Naive thymus-derived CD4-positive, alpha-beta T cell (primary cell): ENCODE measurements around the gene DGKZ. TPM values are rescaled to one million over a fixed set of nuclear protein-coding genes. Genes with fewer than 3 reads are reported as not detected.

Experiments used
- ATAC-seq: fragments of 150-1000 bp; cut with Tn5 transposase; 2 replicates; pipeline ENCODE4 v1.10.0; 2021; ENCODE audit warnings: mild to moderate bottlenecking, moderate library complexity
- CTCF ChIA-PET: fragments of 350-600 bp; sonication (Branson Sonifier 250); formaldehyde crosslinking; loops from one replicate; lab custom pipeline; 2021; ENCODE audit warnings: antibody characterized with exemption; lab: Charles Lee
- POLR2A ChIA-PET: fragments of 350-600 bp; sonication (Branson Sonifier 250); formaldehyde crosslinking; loops from one replicate; lab custom pipeline; 2021; ENCODE audit warnings: antibody characterized with exemption, inconsistent platforms; lab: Charles Lee
- DNase-seq, 9 donors: peaks; one replicate each; pipeline versions ENCODE4 v3.0.0 to v3.0.0-alpha.2; 2020 to 2022; ENCODE audit warnings: mixed read lengths in 1 of 9
- H3K27ac ChIP-seq: one replicate; pipeline ENCODE4 v1.7.0; 2013; ENCODE audit warnings: mild to moderate bottlenecking, low read depth, low read length, moderate library complexity
- H3K27me3 ChIP-seq, 2 donors: one replicate each; pipeline ENCODE4 v1.7.0; 2013; ENCODE audit warnings: low read length in 2 of 2, mild to moderate bottlenecking in 2 of 2, moderate library complexity in 2 of 2; ENCODE audit not compliant: control insufficient read depth in 2 of 2, insufficient read depth in 2 of 2
- H3K36me3 ChIP-seq, 3 experiments: 1 replicate in 2 of 3; 2 replicates in 1 of 3; pipeline ENCODE4 v1.7.0; 2013; ENCODE audit warnings: low read length in 3 of 3, mild to moderate bottlenecking in 3 of 3, moderate library complexity in 1 of 3; ENCODE audit not compliant: insufficient read depth in 3 of 3, control insufficient read depth in 2 of 3
- H3K4me1 ChIP-seq, 2 donors: one replicate each; pipeline ENCODE4 v1.7.0; 2013; ENCODE audit warnings: low read length in 2 of 2, mild to moderate bottlenecking in 2 of 2, moderate library complexity in 1 of 2; ENCODE audit not compliant: control insufficient read depth in 2 of 2, insufficient read depth in 2 of 2
- H3K4me3 ChIP-seq: 2 replicates; pipeline ENCODE4 v1.7.0; 2013; ENCODE audit warnings: mild to moderate bottlenecking, low read length
- H3K9me3 ChIP-seq, 3 experiments: 1 replicate in 2 of 3; 2 replicates in 1 of 3; pipeline ENCODE4 v1.7.0; 2013; ENCODE audit warnings: low read length in 3 of 3; ENCODE audit not compliant: control insufficient read depth in 2 of 3
- H3K27ac Mint-ChIP-seq, 9 donors: one replicate each; pipeline ENCODE4 v1.8.0; 2020 to 2022; ENCODE audit warnings: mixed read lengths in 9 of 9, mild to moderate bottlenecking in 8 of 9, moderate library complexity in 5 of 9, inconsistent platforms in 2 of 9
- H3K27me3 Mint-ChIP-seq, 5 donors: one replicate each; pipeline ENCODE4 v1.8.0; 2021 to 2022; ENCODE audit warnings: mixed read lengths in 5 of 5, mild to moderate bottlenecking in 1 of 5
- H3K36me3 Mint-ChIP-seq, 5 donors: one replicate each; pipeline ENCODE4 v1.8.0; 2020 to 2022; ENCODE audit warnings: mixed read lengths in 5 of 5, mild to moderate bottlenecking in 3 of 5, inconsistent platforms in 1 of 5
- H3K4me1 Mint-ChIP-seq, 7 donors: one replicate each; pipeline ENCODE4 v1.8.0; 2020 to 2022; ENCODE audit warnings: mixed read lengths in 7 of 7, mild to moderate bottlenecking in 3 of 7, inconsistent platforms in 1 of 7
- H3K4me3 Mint-ChIP-seq, 10 donors: one replicate each; pipeline ENCODE4 v1.8.0; 2020 to 2022; ENCODE audit warnings: mild to moderate bottlenecking in 10 of 10, mixed read lengths in 10 of 10, moderate library complexity in 6 of 10, inconsistent platforms in 2 of 10
- H3K9me3 Mint-ChIP-seq, 11 donors: one replicate each; pipeline ENCODE4 v1.8.0; 2020 to 2022; ENCODE audit warnings: mixed read lengths in 11 of 11, mild to moderate bottlenecking in 4 of 11, inconsistent platforms in 1 of 11, moderate library complexity in 1 of 11
- intact Hi-C, 2 donors: fragments of 100-400 bp; cut with micrococcal nuclease; formaldehyde crosslinking; loops; one replicate each; pipeline ENCODE4 v1.15.1; 2023
- polyA plus RNA-seq, 2 donors: library from polyadenylated mRNA; unstranded; fragments of 300-500 nt; fragmentation: Illumina TruSeq; gene quantifications; one replicate each; pipeline ENCODE4 v1.2.3, GENCODE V29; 2021
- total RNA-seq, 6 experiments: library from RNA in 5 of 6; stranded (reverse) in 5 of 6; gene quantifications; 1 replicate in 5 of 6; 2 replicates in 1 of 6; pipeline ENCODE4 v1.2.3 and lab custom pipeline; 2021 to 2026

Gene DGKZ
- total and polyA plus RNA-seq, 7 experiments from 2014 or later = 41.5 to 291 (median 261) TPM

DNA sequence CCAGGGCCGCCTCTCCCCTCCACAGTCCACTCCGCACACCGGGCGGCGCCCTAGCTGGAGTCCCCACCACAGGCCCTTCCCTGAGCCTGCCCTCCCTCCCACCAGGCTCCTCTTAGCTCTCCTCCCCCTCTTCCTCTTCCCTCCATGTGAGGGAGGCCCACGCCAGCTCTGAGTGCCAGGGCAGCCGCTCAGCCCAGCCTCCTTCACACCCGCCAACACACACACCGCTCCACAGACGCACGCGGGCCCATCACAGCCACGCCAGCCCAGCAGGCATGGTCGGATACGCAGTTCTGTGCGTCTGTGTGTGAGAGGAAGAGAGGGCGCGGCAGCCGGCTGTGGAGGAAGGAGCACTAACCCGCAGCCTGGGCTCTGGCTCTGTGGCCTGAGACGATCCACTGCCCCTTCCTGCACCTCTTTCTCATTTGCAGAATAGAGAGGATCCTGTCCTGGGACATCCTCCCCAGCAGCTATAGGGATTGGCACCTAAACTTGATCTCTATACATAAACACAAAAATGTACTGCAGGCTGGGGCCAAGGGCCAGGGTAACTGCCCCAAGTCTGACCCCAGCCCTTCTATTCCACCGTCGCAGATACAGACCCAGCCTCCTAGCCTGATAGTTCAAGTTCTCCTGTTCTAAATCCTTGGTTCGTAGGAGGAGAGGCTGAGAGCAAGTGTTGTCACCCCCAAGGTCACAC lies 40.8 kb downstream of the DGKZ start:
- Mint-ChIP-seq H3K9me3 (peaks cover 0 to 2% (median 0%) of the 10 kb centered on the region in 11 donors), H3K27ac (no peak overlapping the region), H3K4me3 (peak overlapping the region in 4 of 10 donors; percentile 10 to 74 (median 42)), H3K36me3 (peaks cover 0 to 2% (median 0%) of the 10 kb centered on the region in 5 donors), H3K4me1 (peaks cover 7 to 30% (median 24%) of the 10 kb centered on the region in 7 donors), H3K27me3 (peaks cover 40 to 74% (median 53%) of the 10 kb centered on the region in 5 donors)
- POLR2A ChIA-PET = interaction anchor here (0.8 to 1.4 kb wide), 2 partner anchors 11 to 31 kb away, joined by 3 to 6 read pairs; no protein-coding TSS in a partner anchor
- H3K27me3 ChIP-seq = peaks cover 4 to 21% of the 10 kb centered on the region in 2 donors
- H3K9me3 ChIP-seq = no peaks in the 10 kb centered on the region
- no peak for DNase-seq
- H3K36me3 ChIP-seq = no peaks in the 10 kb centered on the region
- CTCF ChIA-PET = interaction anchor here (0.5 to 2.1 kb wide), 8 partner anchors 19 to 1783 kb away, joined by 3 to 5 read pairs (median 3); no protein-coding TSS in a partner anchor
- no peak for ATAC-seq
- no peak overlapping the region for H3K4me3 ChIP-seq
- intact Hi-C loops = loop anchor here in 1 of 2 donors (2.0 to 10.0 kb wide), 3 partner anchors 39 to 287 kb away; no protein-coding TSS in a partner anchor
- no peak overlapping the region for H3K27ac ChIP-seq
- H3K4me1 ChIP-seq = peaks cover 13 to 18% of the 10 kb centered on the region in 2 donors

DNA sequence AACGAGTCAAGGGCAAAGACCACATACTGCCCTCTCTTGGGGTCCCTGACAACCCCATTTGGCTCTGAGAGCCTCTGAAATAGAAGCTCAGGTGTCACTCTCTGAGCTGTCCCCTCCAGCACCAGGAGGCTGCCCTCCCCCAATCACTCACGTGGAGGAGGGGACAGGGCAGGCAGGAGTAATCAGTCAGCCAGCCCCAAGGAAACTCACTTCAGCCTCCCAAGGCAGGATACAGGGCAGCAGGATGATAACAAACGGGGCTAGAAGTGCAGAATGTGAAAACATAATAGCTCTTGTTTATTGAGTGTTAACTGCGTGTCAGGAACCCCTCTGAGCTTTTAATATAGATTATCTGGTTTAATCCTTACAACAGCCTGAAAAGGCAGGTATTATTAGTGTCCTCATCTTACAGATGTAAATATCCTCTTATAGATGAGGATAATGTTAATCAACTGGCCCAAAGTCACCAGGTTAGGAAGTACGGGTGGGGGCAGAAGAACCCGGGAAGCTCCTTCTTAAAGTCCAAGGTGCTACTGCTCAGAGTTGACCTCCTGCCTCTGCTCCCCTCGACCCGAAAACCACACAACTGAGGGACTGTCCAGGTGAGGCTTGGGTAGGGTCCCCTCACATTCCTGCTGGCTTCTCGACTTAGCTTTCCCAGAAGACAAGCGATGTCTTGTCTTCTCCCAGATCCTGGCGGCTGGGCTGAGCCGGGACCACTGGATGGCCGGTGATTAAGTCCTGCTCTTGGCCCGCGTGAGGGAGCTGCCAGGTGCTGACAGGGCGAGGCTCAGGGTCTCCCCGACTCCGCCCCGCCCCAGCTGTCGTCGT lies 41.6 kb downstream of the DGKZ start:
- peak overlapping the region in 7 of 10 donors; percentile 6 to 72 (median 54) for H3K4me3 Mint-ChIP-seq
- peaks cover 3 to 21% of the 10 kb centered on the region in 2 donors for H3K27me3 ChIP-seq

DNA sequence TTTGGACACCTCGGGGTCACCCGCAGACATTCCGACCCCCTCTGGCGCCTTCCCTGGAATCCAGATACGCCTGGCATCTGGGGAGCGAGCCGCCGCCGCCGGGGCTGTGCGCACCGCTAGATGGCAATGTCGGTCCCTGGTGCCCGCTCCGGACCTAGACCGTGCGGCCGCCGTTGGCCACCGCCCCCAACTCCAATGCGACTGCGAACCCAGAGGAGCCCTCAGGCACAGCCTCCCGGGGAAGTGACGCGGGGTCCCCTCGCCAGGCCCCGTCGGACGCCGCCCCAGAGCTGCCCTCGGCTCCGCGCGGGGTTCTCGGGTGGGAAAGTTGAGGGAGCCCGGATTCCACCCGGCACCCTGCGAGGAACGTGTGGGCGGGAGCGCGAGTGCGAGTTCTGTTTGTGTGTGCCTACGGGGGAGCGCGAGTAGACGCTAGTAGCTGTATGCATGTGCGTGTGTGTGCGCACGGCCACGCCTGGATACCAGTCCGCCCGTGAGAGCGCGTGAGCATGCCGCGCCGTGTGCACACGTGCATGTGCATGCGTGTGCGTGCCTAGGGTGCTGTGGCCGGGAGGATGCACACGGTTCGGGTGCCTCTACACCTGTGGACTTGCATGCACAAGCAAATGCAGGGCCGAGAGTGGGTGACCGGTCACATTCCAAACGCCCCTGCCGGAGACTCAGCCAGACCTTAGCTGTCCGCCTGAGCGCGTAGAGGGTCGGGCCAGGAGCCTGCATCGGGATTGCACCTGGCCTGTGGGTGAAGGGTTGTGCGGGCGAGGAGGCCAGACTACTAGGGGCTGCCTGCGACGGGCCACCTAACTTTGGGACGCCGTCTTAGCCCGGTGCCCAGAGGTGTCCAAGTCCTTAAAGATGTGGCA lies 42.4 kb downstream of the DGKZ start:
- intact Hi-C loops = loop anchor here (1.0 to 10.0 kb wide), 6 partner anchors 41 to 285 kb away; partner anchors contain the start of genes ATG13 (in 1 of the 2) and HARBI1 (in 1 of the 2)
- Mint-ChIP-seq H3K36me3 (peaks cover 0 to 2% (median 0%) of the 10 kb centered on the region in 5 donors), H3K4me1 (peaks cover 7 to 35% (median 27%) of the 10 kb centered on the region in 7 donors), H3K27me3 (peaks cover 45 to 70% (median 58%) of the 10 kb centered on the region in 5 donors), H3K27ac (no peak overlapping the region), H3K9me3 (peaks cover 0 to 4% (median 0%) of the 10 kb centered on the region in 11 donors), H3K4me3 (peak overlapping the region in 9 of 10 donors; percentile 38 to 72 (median 54))
- DNase-seq (peak in 1 of 9 donors; percentile 76), ATAC-seq (peak; percentile 48)
- ChIA-PET POLR2A (interaction anchor here (1.4 kb wide), 1 partner anchor 50 kb away, joined by 4 read pairs; no protein-coding TSS in a partner anchor), CTCF (interaction anchor here (1.1 to 2.1 kb wide), 3 partner anchors 30 to 228 kb away, joined by 3 to 5 read pairs (median 3); partner anchors contain the start of gene ATG13)
- Histone ChIP-seq H3K4me1 (peaks cover 14 to 21% of the 10 kb centered on the region in 2 donors), H3K9me3 (no peaks in the 10 kb centered on the region), H3K27ac (no peak overlapping the region), H3K36me3 (no peaks in the 10 kb centered on the region), H3K4me3 (no peak overlapping the region), H3K27me3 (peaks cover 0 to 21% of the 10 kb centered on the region in 2 donors)

More for the DNA sequence above, 41.6 kb downstream of the DGKZ start:
- Histone ChIP-seq H3K4me3 (no peak overlapping the region), H3K36me3 (no peaks in the 10 kb centered on the region), H3K27ac (no peak overlapping the region), H3K9me3 (no peaks in the 10 kb centered on the region), H3K4me1 (peaks cover 14 to 21% of the 10 kb centered on the region in 2 donors)
- ChIA-PET CTCF (interaction anchor here (0.7 to 2.1 kb wide), 6 partner anchors 29 to 229 kb away, joined by 3 to 5 read pairs (median 3); partner anchors contain the start of gene ATG13), POLR2A (interaction anchor here (0.8 to 1.4 kb wide), 2 partner anchors 30 to 49 kb away, joined by 3 to 4 read pairs; no protein-coding TSS in a partner anchor)
- Mint-ChIP-seq H3K4me1 (peaks cover 7 to 35% (median 27%) of the 10 kb centered on the region in 7 donors), H3K36me3 (peaks cover 0 to 2% (median 0%) of the 10 kb centered on the region in 5 donors), H3K27me3 (peaks cover 45 to 73% (median 58%) of the 10 kb centered on the region in 5 donors), H3K9me3 (peaks cover 0 to 4% (median 0%) of the 10 kb centered on the region in 11 donors), H3K27ac (no peak overlapping the region)
- ATAC-seq = no peak
- DNase-seq = no peak
- intact Hi-C loops = loop anchor here (1.0 to 10.0 kb wide), 5 partner anchors 40 to 286 kb away; no protein-coding TSS in a partner anchor

DNA sequence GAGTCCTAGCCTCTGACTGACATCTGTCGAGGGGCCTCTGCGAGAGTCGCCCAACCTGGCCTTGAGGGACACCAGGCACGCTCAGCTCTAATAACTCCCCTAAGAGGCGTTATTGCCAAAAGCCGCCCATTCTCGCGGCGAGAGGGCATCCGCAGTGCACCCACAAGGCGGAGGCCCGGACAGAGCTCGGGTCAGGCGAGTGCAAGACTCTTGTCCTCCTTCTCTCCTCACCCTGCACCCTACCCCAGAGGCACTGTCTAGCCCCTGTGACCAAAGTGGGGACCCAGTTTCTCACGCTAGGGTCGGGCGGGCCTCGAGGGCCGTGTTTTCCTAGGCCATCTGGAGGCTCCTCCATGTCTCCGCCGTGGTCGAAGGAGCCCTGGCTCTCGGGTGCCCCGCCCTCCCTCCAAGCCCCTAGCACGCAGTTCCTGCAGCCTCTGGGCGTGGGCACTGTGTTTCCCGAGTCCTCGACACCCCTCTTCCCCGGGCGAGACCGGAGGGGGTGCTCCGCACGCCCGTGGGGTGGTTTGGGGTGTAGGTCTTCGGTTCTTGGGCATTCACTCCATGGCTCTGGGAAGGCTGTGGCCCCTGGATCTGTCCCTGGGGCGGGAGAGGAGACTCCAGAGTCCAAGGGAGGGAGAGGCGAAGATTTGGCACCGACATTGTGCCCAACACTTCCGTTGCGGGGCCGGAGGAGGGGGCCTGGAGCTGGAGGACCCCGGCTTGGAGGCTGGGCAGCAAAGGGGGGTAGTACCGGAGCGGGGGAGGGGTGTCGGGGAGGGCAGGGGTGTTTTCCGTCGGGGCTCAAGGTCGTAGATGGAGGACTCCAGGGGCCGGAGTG lies 43.3 kb downstream of the DGKZ start:
- DNase-seq = no peak
- CTCF ChIA-PET = no interaction called here
- no peak for ATAC-seq
- POLR2A ChIA-PET = no interaction called here
- peaks cover 0 to 4% (median 0%) of the 10 kb centered on the region in 11 donors for H3K9me3 Mint-ChIP-seq
- no peaks in the 10 kb centered on the region for H3K36me3 ChIP-seq
- H3K9me3 ChIP-seq = no peaks in the 10 kb centered on the region
- peak overlapping the region in 1 of 9 donors; percentile 56 for H3K27ac Mint-ChIP-seq
- peaks cover 45 to 63% (median 55%) of the 10 kb centered on the region in 5 donors for H3K27me3 Mint-ChIP-seq
- intact Hi-C loops = loop anchor here in 1 of 2 donors (5.0 kb wide), 1 partner anchor 227 kb away; the partner anchor contains the start of genes ATG13 and HARBI1
- peaks cover 14 to 21% of the 10 kb centered on the region in 2 donors for H3K4me1 ChIP-seq
- H3K36me3 Mint-ChIP-seq = peaks cover 0 to 2% (median 0%) of the 10 kb centered on the region in 5 donors
- H3K4me3 Mint-ChIP-seq = peak overlapping the region; percentile 36 to 72 (median 54)
- H3K27ac ChIP-seq = no peak overlapping the region
- H3K4me3 ChIP-seq = no peak overlapping the region
- H3K27me3 ChIP-seq = peaks cover 0 to 21% of the 10 kb centered on the region in 2 donors
- H3K4me1 Mint-ChIP-seq = peaks cover 7 to 35% (median 27%) of the 10 kb centered on the region in 7 donors

GRCh38 chr11:46391186-46391577 lies 43.9 kb downstream of the DGKZ start:
- intact Hi-C loops = loop anchor here in 1 of 2 donors (5.0 kb wide), 1 partner anchor 226 kb away; the partner anchor contains the start of genes ATG13 and HARBI1
- CTCF ChIA-PET = no interaction called here

More at GRCh38 chr11:46391186-46391577, 43.9 kb downstream of the DGKZ start:
- DNase-seq (no peak), ATAC-seq (no peak)
- Mint-ChIP-seq H3K36me3 (peaks cover 0 to 2% (median 0%) of the 10 kb centered on the region in 5 donors), H3K27ac (no peak overlapping the region), H3K4me3 (peak overlapping the region in 1 of 10 donors; percentile 72), H3K27me3 (peaks cover 39 to 58% (median 50%) of the 10 kb centered on the region in 5 donors), H3K9me3 (peaks cover 0 to 2% (median 0%) of the 10 kb centered on the region in 11 donors), H3K4me1 (peaks cover 7 to 35% (median 26%) of the 10 kb centered on the region in 7 donors)
- H3K36me3 ChIP-seq = no peaks in the 10 kb centered on the region
- POLR2A ChIA-PET = interaction anchor here (1.0 kb wide), 1 partner anchor 8 kb away, joined by 3 read pairs; no protein-coding TSS in a partner anchor
- peaks cover 0 to 21% of the 10 kb centered on the region in 2 donors for H3K27me3 ChIP-seq
- no peak overlapping the region for H3K27ac ChIP-seq
- no peak overlapping the region for H3K4me3 ChIP-seq
- no peaks in the 10 kb centered on the region for H3K9me3 ChIP-seq
- H3K4me1 ChIP-seq = peaks cover 14 to 21% of the 10 kb centered on the region in 2 donors
